Tibial nerve (tissue), 4 donors: Measurements from ENCODE around the gene TMEM181.

ENCODE experiments used
- CTCF ChIP-seq, 5 experiments: fragments of 200-600 bp in 3 of 5; fragments of 450-650 bp in 2 of 5; sonication (generic) in 3 of 5; IDR thresholded peaks; one replicate each; pipeline ENCODE4 v1.5.1; 2016 to 2019; ENCODE audit warnings: antibody characterized with exemption in 5 of 5, mild to moderate bottlenecking in 3 of 5, moderate library complexity in 2 of 5
- EP300 ChIP-seq, 2 donors: sonication (generic); formaldehyde crosslinking; IDR thresholded peaks; one replicate each; pipeline ENCODE4 v1.6.1; 2017; ENCODE audit warnings: antibody characterized with exemption in 2 of 2, mild to moderate bottlenecking in 1 of 2
- POLR2A ChIP-seq, 2 donors: fragments of 450-650 bp; IDR thresholded peaks; one replicate each; pipeline ENCODE4 v1.6.1; 2017; ENCODE audit warnings: antibody characterized with exemption in 2 of 2, mild to moderate bottlenecking in 2 of 2, moderate library complexity in 2 of 2

DNA sequence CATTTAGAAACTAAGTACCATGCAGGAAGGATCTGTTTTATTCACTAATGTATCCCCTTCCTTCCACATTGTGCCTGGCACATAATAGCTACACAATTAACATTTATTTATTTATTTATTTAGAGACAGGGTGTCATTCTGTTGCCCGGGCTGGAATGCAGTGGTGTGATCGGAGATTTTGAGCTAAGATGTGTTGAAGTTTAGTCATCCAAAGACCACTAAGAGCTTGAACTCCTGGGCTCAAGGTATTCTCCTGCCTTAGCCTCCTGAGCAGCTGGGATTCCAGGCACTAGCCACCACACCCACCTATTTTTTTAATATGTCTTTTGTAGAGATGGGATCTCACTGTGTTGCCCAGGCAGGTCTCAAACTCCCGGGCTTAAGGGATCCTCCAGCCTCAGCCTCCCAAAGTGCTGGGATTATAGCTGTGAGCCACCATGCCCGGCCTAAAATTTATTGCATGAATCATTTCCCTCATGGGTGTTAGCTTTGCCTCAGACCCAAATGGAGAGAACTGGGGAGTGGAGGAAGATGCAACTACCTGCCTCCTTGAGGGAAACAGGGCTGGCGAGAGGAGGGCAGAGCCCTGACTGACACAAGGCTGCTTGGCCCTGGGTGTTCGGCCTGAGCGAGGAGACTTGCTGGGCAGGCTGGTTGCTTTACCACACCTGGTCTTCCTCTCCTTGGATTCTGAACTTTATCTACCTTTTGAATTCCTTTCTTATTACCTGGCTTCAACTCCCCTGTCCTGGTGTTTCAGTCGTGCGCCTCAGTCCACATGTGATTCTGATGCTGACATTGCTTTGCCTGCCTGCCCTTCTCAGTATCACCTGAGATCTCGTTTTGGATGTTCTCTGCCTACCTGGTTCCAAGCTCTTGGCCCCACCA, 86.4 kb downstream of the TMEM181 start:
- TF ChIP-seq CTCF (IDR thresholded peaks at IDR 0.05) (no peak), EP300 (IDR thresholded peaks at IDR 0.05) (no peak), POLR2A (IDR thresholded peaks at IDR 0.05) (no peak)
